PFSK-1 (cell line): ENCODE data around the gene SERINC2.

Experiments
- FOXP2 ChIP-seq: optimal IDR thresholded peaks from 2 replicates; pipeline ENCODE3; 2011; ENCODE audit warnings: borderline replicate concordance, control low read depth, inconsistent platforms; ENCODE audit not compliant: insufficient read depth; ENCODE audit errors: extremely low read length, extremely low read depth
- POLR2AphosphoS5 ChIP-seq: IDR thresholded peaks from 2 replicates; pipeline ENCODE4 v1.6.1; 2012; ENCODE audit warnings: low read depth, mild to moderate bottlenecking, control low read depth, low read length, moderate library complexity
- SIN3A ChIP-seq: IDR thresholded peaks from 2 replicates; pipeline ENCODE4 v1.6.1; 2012; ENCODE audit warnings: mild to moderate bottlenecking, low read length, moderate library complexity, borderline replicate concordance; ENCODE audit not compliant: insufficient read depth
- TAF1 ChIP-seq: IDR thresholded peaks from 2 replicates; pipeline ENCODE4 v1.6.1; 2012; ENCODE audit warnings: low read length, control low read depth, borderline replicate concordance; ENCODE audit not compliant: insufficient read depth
- TF ChIP-seq, protein P1 (sequence below), 2 experiments: IDR thresholded peaks; 2 replicates each; pipeline versions ENCODE4 v1.6.1 to v1.8.0; 2011 to 2012; ENCODE audit warnings: low read depth in 2 of 2, low read length in 2 of 2, control low read depth in 1 of 2, inconsistent platforms in 1 of 2, mild to moderate bottlenecking in 1 of 2, moderate library complexity in 1 of 2; ENCODE audit not compliant: insufficient read depth in 1 of 2

The SERINC2 gene

DNA sequence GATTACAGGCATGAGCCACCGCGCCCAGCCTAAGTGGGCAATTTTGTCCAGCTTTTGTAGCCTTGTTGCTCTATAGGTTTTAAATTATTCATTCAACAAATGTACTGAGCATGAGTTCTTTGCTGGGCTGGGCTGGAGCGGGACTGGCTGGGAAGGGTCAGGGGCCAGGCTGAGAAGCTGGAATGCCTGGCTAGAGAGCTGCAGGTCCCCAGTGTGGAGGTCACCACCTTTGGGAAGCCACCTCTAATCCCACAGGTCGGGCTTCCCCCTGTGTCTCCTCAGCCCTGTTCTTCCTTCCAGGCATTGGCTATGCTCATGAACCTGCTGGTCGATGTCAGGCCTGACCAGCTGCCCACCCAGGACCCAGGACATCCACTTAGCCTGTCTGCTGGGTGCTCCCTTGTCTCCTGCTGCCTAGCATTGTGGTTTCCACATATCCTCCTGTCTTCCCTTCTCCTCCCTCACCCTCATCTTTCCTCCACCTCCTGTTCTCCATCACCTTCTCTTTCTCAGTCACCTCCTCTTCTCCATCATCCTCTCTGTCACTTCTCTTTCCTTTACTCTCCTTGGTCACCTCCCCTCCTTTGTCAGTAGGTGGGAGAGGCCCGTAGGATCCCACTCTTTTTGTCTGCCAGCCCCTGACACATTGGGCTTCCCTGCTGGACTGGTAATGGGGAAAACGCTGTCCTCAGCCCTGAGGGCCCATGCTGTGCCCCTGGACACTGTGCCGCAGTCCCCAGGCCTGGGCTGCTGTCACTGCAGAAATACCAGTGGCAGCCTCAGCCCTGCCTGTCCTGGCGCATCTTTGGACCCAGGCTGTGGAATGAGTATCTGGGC is 23.8 kb downstream of the SERINC2 start:
- TF ChIP-seq FOXP2: no peak

DNA sequence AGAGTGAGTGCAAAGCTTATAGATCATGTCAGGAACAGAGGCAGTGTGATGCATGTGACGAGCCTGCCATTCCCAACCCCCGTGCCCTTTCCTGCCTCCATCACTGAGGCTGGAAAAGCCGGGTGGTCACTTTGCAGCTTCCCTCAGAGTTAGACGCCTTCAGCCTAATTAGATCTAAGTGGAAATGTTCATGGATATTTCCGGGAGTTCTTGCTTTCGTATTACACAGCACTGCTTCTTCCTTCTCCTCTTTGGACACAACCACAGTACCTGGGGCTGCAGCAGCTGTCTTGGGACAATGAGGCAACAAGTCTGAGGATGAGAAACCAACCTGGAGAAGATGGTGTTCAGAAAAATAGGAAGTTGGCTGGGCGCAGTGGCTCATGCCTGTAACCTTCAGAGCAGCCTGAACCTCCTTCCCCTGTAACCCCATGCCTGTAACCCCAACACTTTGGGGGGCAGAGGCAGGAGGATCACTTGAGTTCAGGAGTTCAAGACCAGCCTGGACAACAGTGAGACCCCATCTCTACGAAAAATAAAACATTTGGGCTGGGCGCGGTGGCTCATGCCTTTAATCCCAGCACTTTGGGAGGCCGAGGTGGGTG is 24.5 kb downstream of the SERINC2 start:
- TF ChIP-seq, protein P1, sequence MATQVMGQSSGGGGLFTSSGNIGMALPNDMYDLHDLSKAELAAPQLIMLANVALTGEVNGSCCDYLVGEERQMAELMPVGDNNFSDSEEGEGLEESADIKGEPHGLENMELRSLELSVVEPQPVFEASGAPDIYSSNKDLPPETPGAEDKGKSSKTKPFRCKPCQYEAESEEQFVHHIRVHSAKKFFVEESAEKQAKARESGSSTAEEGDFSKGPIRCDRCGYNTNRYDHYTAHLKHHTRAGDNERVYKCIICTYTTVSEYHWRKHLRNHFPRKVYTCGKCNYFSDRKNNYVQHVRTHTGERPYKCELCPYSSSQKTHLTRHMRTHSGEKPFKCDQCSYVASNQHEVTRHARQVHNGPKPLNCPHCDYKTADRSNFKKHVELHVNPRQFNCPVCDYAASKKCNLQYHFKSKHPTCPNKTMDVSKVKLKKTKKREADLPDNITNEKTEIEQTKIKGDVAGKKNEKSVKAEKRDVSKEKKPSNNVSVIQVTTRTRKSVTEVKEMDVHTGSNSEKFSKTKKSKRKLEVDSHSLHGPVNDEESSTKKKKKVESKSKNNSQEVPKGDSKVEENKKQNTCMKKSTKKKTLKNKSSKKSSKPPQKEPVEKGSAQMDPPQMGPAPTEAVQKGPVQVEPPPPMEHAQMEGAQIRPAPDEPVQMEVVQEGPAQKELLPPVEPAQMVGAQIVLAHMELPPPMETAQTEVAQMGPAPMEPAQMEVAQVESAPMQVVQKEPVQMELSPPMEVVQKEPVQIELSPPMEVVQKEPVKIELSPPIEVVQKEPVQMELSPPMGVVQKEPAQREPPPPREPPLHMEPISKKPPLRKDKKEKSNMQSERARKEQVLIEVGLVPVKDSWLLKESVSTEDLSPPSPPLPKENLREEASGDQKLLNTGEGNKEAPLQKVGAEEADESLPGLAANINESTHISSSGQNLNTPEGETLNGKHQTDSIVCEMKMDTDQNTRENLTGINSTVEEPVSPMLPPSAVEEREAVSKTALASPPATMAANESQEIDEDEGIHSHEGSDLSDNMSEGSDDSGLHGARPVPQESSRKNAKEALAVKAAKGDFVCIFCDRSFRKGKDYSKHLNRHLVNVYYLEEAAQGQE (IDR thresholded peaks at IDR 0.05; ENCODE audit: insufficient read depth in 1 of 2, low read depth in 2 of 2, low read length in 2 of 2): no peak
- TF ChIP-seq TAF1: no peak
- TF ChIP-seq FOXP2: no peak
- no peak for TF ChIP-seq POLR2AphosphoS5
- no peak for TF ChIP-seq SIN3A

DNA sequence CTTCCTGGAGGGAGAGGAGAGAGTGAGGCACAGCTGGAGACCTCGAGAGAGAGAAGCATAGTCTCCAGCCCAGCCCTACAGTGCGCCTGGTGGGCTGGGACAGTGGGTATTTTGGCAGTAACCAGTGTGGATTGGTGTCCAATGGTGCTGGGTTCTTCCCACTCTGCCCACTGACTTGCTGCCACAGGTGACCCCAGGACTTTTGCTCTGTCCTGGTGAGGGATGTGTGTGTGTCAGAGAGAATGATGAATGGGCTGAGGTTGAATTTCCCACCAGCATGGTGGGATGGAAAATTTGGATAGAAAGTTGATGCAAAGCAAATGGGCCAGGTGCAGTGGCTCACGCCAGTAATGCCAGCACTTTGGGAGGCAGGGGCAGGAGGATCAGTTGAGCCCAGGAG is 26.3 kb downstream of the SERINC2 start:
- TF ChIP-seq POLR2AphosphoS5 (no peak), FOXP2 (no peak), SIN3A (no peak), TAF1 (no peak)
- TF ChIP-seq, protein P1 (IDR thresholded peaks at IDR 0.05; ENCODE audit: insufficient read depth in 1 of 2, low read depth in 2 of 2, low read length in 2 of 2): no peak

DNA sequence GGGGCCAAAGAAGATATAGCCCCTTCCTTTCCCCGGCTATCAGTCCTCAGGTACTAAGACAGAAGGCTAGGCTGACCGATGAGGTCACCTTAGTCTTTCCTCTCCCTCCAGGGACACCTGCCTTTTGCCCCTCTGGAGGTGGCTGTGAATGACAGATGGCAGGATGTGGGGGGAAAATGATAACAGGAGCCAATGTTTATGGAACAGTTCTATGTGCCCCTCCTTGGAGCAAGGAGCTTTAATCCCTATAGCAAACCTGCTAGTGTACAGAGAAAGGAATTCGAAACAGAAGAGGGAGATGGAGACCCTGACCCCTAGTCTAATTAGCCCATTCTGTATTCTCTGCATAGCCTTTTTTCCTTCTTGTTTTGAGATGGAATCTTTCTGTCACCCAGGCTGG is 28.1 kb downstream of the SERINC2 start:
- TF ChIP-seq SIN3A (no peak), TAF1 (no peak), FOXP2 (no peak), POLR2AphosphoS5 (no peak)
- TF ChIP-seq, protein P1 (IDR thresholded peaks at IDR 0.05; ENCODE audit: insufficient read depth in 1 of 2, low read depth in 2 of 2, low read length in 2 of 2): no peak

DNA sequence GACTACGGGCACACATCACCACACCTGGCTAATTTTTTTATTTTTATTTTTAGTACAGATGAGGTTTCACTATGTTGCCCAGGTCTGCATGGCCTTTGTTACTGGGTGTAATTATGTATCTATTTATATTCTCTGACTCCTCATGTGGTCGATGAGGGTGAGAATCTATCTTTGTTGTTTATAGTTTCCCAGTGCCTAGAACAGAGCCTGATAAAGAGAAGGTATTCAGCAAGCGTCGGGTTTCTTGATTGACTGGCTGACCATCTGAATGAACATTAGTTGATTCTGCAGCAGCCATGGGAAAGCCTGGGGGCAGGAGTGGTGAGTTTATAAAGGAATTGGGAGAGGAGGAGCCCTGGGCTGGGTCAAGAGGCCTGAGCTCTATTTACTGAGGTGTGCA is 28.5 kb downstream of the SERINC2 start:
- TF ChIP-seq TAF1: no peak
- TF ChIP-seq, protein P1 (IDR thresholded peaks at IDR 0.05; ENCODE audit: insufficient read depth in 1 of 2, low read depth in 2 of 2, low read length in 2 of 2): no peak
- TF ChIP-seq POLR2AphosphoS5: no peak
- TF ChIP-seq SIN3A: no peak
- TF ChIP-seq FOXP2: no peak
